CD14-positive monocyte (primary cell): Measurements from ENCODE around the gene FBXO17. TPM values are rescaled to one million over a fixed set of nuclear protein-coding genes. Genes with fewer than 3 reads are reported as not detected.

Source experiments
- DNase-seq, 3 donors: peaks; one replicate each; pipeline ENCODE4 v3.0.0-alpha.2; 2011 to 2022
- H2AFZ ChIP-seq: 2 replicates; pipeline ENCODE4 v1.6.0; 2012; ENCODE audit warnings: mild to moderate bottlenecking, low read depth, low read length, inconsistent platforms; ENCODE audit not compliant: insufficient read depth, poor library complexity, severe bottlenecking
- H3K27ac ChIP-seq, 2 donors: 1 replicate in 1 of 2; 2 replicates in 1 of 2; pipeline ENCODE4 v1.5.1; 2012 to 2013; ENCODE audit warnings: low read length in 2 of 2, control low read depth in 1 of 2, inconsistent platforms in 1 of 2, low read depth in 1 of 2, mild to moderate bottlenecking in 1 of 2
- H3K27me3 ChIP-seq, 2 donors: one replicate each; pipeline versions ENCODE4 v1.6.0 to v1.6.1; 2011 to 2013; ENCODE audit warnings: low read length in 2 of 2; ENCODE audit not compliant: control insufficient read depth in 2 of 2, insufficient read depth in 2 of 2
- H3K36me3 ChIP-seq, 2 donors: replicated peaks in 1 of 2; 1 replicate in 1 of 2; 2 replicates in 1 of 2; pipeline versions ENCODE4 v1.5.1 to v1.6.1; 2012 to 2013; ENCODE audit warnings: low read length in 2 of 2, control low read depth in 1 of 2, inconsistent platforms in 1 of 2, mild to moderate bottlenecking in 1 of 2; ENCODE audit not compliant: insufficient read depth in 2 of 2, control insufficient read depth in 1 of 2
- H3K4me1 ChIP-seq, 2 donors: 1 replicate in 1 of 2; 2 replicates in 1 of 2; pipeline versions ENCODE4 v1.5.1 to v1.6.1; 2012 to 2013; ENCODE audit warnings: low read length in 2 of 2, control low read depth in 1 of 2, inconsistent platforms in 1 of 2, mild to moderate bottlenecking in 1 of 2, moderate library complexity in 1 of 2; ENCODE audit not compliant: insufficient read depth in 2 of 2, control insufficient read depth in 1 of 2
- H3K4me2 ChIP-seq: replicated peaks from 2 replicates; pipeline ENCODE3; 2012; ENCODE audit warnings: low read length, moderate library complexity, mild to moderate bottlenecking; ENCODE audit not compliant: poor library complexity, severe bottlenecking; ENCODE audit errors: extremely low read depth
- H3K4me3 ChIP-seq, 3 experiments: fragments of 200-600 bp in 1 of 3; sonication (generic) in 1 of 3; replicated peaks in 1 of 3; 1 replicate in 2 of 3; 2 replicates in 1 of 3; pipeline ENCODE4 v1.5.1; 2011 to 2013; ENCODE audit warnings: low read length in 3 of 3, mild to moderate bottlenecking in 3 of 3, control low read depth in 2 of 3, low read depth in 2 of 3, inconsistent platforms in 1 of 3, moderate library complexity in 1 of 3
- H3K79me2 ChIP-seq: 2 replicates; pipeline ENCODE4 v1.6.0; 2012; ENCODE audit warnings: mild to moderate bottlenecking, control low read depth, inconsistent platforms, low read length, moderate library complexity; ENCODE audit not compliant: insufficient read depth
- H3K9ac ChIP-seq: 2 replicates; pipeline ENCODE4 v1.6.0; 2017; ENCODE audit warnings: low read length, mild to moderate bottlenecking; ENCODE audit not compliant: insufficient read depth, poor library complexity, severe bottlenecking
- H3K9me3 ChIP-seq, 2 donors: replicated peaks in 1 of 2; 1 replicate in 1 of 2; 2 replicates in 1 of 2; pipeline versions ENCODE4 v1.5.1 to v1.6.1; 2012 to 2013; ENCODE audit warnings: low read length in 2 of 2, control low read depth in 1 of 2; ENCODE audit not compliant: control insufficient read depth in 1 of 2, insufficient read depth in 1 of 2
- H4K20me1 ChIP-seq: 2 replicates; pipeline ENCODE4 v1.6.0; 2012; ENCODE audit warnings: mild to moderate bottlenecking, low read length, control low read depth, moderate library complexity; ENCODE audit not compliant: insufficient read depth
- H3K27ac Mint-ChIP-seq, 7 donors: one replicate each; pipeline ENCODE4 v1.8.0; 2020; ENCODE audit warnings: mild to moderate bottlenecking in 7 of 7, mixed read lengths in 7 of 7, moderate library complexity in 6 of 7, inconsistent platforms in 2 of 7
- H3K27me3 Mint-ChIP-seq, 3 donors: one replicate each; pipeline ENCODE4 v1.8.0; 2021 to 2022; ENCODE audit warnings: low read depth in 3 of 3, mild to moderate bottlenecking in 3 of 3, mixed read lengths in 3 of 3, moderate library complexity in 3 of 3, inconsistent platforms in 1 of 3
- H3K36me3 Mint-ChIP-seq, 2 donors: one replicate each; pipeline ENCODE4 v1.8.0; 2020; ENCODE audit warnings: mixed read lengths in 2 of 2, inconsistent platforms in 1 of 2, mild to moderate bottlenecking in 1 of 2
- H3K4me1 Mint-ChIP-seq: one replicate; pipeline ENCODE4 v1.8.0; 2020; ENCODE audit warnings: mild to moderate bottlenecking, mixed read lengths
- H3K4me3 Mint-ChIP-seq, 2 donors: one replicate each; pipeline ENCODE4 v1.8.0; 2020; ENCODE audit warnings: mild to moderate bottlenecking in 2 of 2, mixed read lengths in 2 of 2, moderate library complexity in 1 of 2
- H3K9me3 Mint-ChIP-seq, 7 donors: one replicate each; pipeline ENCODE4 v1.8.0; 2020 to 2022; ENCODE audit warnings: mixed read lengths in 7 of 7, mild to moderate bottlenecking in 6 of 7, moderate library complexity in 6 of 7, inconsistent platforms in 2 of 7
- CTCF ChIP-seq: fragments of 200-600 bp; IDR thresholded peaks from one replicate; pipeline ENCODE4 v1.8.0; 2022; ENCODE audit warnings: antibody characterized with exemption, mild to moderate bottlenecking
- WGBS: methylation state at CpG from one replicate; pipeline ENCODE4 v1.1.5; 2013; ENCODE audit warnings: missing lambda C conversion rate; ENCODE audit not compliant: insufficient coverage; 5-methylcytosine and 5-hydroxymethylcytosine counted together
- intact Hi-C, 2 donors: fragments of 100-400 bp; cut with micrococcal nuclease; formaldehyde crosslinking; loops; one replicate each; pipeline versions ENCODE4 v1.15.0 to v1.15.1; 2023
- polyA plus RNA-seq, 3 donors: library from polyadenylated mRNA; depleted of rRNA in 1 of 3; unstranded in 2 of 3; stranded (reverse) in 1 of 3; fragments of 300-500 nt in 2 of 3; fragments of >200 nt in 1 of 3; fragmentation: Illumina TruSeq in 2 of 3; gene quantifications; 1 replicate in 2 of 3; 2 replicates in 1 of 3; pipeline ENCODE4 v1.2.3, GENCODE V29; 2012 to 2021

Gene FBXO17
- polyA plus RNA-seq, 3 donors: not detected

- Mint-ChIP-seq H3K27me3 (peaks cover 0 to 2% (median 0%) of the 10 kb centered on the region in 3 donors), H3K27ac (no peak overlapping the region), H3K36me3 (peaks cover 36 to 46% of the 10 kb centered on the region in 2 donors), H3K4me3 (no peak overlapping the region), H3K9me3 (peaks cover 0 to 4% (median 0%) of the 10 kb centered on the region in 7 donors), H3K4me1 (no peaks in the 10 kb centered on the region)
- Histone ChIP-seq H3K79me2 (no peaks in the 10 kb centered on the region), H3K4me2 (no peak overlapping the region), H3K27me3 (no peaks in the 10 kb centered on the region), H4K20me1 (no peaks in the 10 kb centered on the region), H3K4me1 (no peaks in the 10 kb centered on the region), H3K9ac (no peak overlapping the region), H2AFZ (no peak overlapping the region), H3K9me3 (no peaks in the 10 kb centered on the region), H3K27ac (no peak overlapping the region), H3K4me3 (no peak overlapping the region), H3K36me3 (peaks cover 24 to 34% of the 10 kb centered on the region in 2 donors)
- whole genome bisulfite sequencing: 86% methylated on average over 3 of the region's 5 CpGs
- no peak for TF ChIP-seq CTCF
- DNase-seq: no peak
- intact Hi-C loops: loop anchor here in 1 of 2 donors (10.0 kb wide), 2 partner anchors 188 to 518 kb away; partner anchors contain the start of gene FAM98C
Observed at GRCh38 chr19:38922482-38922881, 53.1 kb downstream of the FBXO17 start.

GRCh38 chr19:38921420-38922274 is 53.9 kb downstream of the FBXO17 start:
- peaks cover 0 to 2% (median 0%) of the 10 kb centered on the region in 3 donors for H3K27me3 Mint-ChIP-seq
- peaks cover 0 to 4% (median 0%) of the 10 kb centered on the region in 7 donors for H3K9me3 Mint-ChIP-seq
- Histone ChIP-seq H3K4me1 (no peaks in the 10 kb centered on the region), H4K20me1 (no peaks in the 10 kb centered on the region), H3K79me2 (no peaks in the 10 kb centered on the region), H3K27ac (no peak overlapping the region), H3K9me3 (no peaks in the 10 kb centered on the region), H3K27me3 (no peaks in the 10 kb centered on the region), H2AFZ (no peak overlapping the region), H3K4me2 (no peak overlapping the region), H3K4me3 (no peak overlapping the region), H3K9ac (no peak overlapping the region), H3K36me3 (peaks cover 24 to 34% of the 10 kb centered on the region in 2 donors)
- 94% methylated on average over 15 of the region's 20 CpGs for WGBS
- TF ChIP-seq CTCF: no peak
- intact Hi-C loops: loop anchor here in 1 of 2 donors (10.0 kb wide), 2 partner anchors 187 to 517 kb away; partner anchors contain the start of gene FAM98C
- H3K36me3 Mint-ChIP-seq: peaks cover 36 to 42% of the 10 kb centered on the region in 2 donors
- no peaks in the 10 kb centered on the region for H3K4me1 Mint-ChIP-seq
- no peak overlapping the region for H3K4me3 Mint-ChIP-seq
- DNase-seq: no peak
- peak overlapping the region in 1 of 7 donors; percentile 1 for H3K27ac Mint-ChIP-seq
